Activated CD8-positive, alpha-beta memory T cell treated with anti-CD3 and anti-CD28 coated beads for 36 hours (primary cell): ENCODE results near the gene DIRAS3. TPM values are rescaled to one million over a fixed set of nuclear protein-coding genes. Genes with fewer than 3 reads are reported as not detected.
"Not testable (repeated sequence)": the region's sequence is repeated elsewhere in the genome, so short reads cannot be mapped to it uniquely, and the experiment has no call there.

Experiments used
- CTCF ChIA-PET: fragments of 350-600 bp; sonication (Branson Sonifier 250); formaldehyde crosslinking; loops from one replicate; lab custom pipeline; 2021; ENCODE audit warnings: antibody characterized with exemption; lab: Charles Lee
- POLR2A ChIA-PET: fragments of 350-600 bp; sonication (Branson Sonifier 250); formaldehyde crosslinking; loops from one replicate; lab custom pipeline; 2021; ENCODE audit warnings: antibody characterized with exemption; lab: Charles Lee
- total RNA-seq, 2 experiments: library from RNA; stranded (reverse); gene quantifications; one replicate each; pipeline ENCODE4 v1.2.3, GENCODE V29; 2021

Gene DIRAS3, protein sequence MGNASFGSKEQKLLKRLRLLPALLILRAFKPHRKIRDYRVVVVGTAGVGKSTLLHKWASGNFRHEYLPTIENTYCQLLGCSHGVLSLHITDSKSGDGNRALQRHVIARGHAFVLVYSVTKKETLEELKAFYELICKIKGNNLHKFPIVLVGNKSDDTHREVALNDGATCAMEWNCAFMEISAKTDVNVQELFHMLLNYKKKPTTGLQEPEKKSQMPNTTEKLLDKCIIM
- total RNA-seq = under 1 TPM; 0.44 to 0.51 TPM

DNA sequence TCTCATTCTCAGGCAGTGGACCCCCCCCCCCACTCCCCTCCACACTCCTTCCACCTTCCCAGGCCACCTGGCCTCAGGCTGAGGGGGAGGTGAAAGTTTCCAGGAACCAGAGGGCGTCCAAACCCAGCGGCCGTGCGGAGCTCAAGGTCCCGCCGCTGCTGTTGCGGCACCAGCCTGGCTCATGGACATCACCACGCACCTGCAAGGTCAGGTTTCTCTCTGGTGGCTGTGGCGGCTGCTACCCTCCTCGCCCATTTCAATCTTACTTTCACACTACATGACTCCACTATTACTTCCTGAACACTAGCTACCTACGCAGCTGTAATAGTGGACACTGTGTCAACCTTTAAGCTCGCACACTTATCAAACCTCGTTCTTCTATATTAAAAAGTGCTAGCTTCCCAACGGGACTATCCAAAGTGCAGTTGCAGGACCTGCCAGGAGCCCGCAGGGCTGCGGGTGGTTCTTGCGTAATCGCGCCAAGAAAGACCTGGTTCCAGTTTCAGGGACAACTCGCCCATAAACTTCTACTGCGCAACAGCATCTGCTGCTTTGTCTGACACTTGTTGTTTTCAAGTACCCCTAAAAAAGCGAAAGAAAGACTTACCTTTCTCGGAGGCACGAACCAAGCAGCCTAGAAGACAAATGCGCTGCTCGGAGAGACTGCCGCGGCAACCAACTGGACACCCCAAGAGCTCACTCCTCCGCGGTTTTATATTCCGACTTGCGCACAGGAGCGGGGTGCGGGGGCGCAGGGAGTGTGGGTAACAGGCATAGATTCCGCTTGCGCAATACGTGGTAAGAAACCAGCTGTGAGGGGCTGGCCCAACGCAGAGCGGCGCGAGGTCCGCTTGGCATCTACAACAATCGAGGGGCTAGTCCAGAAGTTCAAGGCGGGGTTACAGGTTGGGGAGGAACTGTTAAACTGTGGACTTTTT lies at the start of gene DIRAS3:
TSS of gene DIRAS3 (minus strand) at position 687 of the 938 bp plus-strand sequence. CDS start 3,330 bp downstream, outside the sequence.
- CTCF ChIA-PET = no interaction called here
- POLR2A ChIA-PET = no interaction called here

DNA sequence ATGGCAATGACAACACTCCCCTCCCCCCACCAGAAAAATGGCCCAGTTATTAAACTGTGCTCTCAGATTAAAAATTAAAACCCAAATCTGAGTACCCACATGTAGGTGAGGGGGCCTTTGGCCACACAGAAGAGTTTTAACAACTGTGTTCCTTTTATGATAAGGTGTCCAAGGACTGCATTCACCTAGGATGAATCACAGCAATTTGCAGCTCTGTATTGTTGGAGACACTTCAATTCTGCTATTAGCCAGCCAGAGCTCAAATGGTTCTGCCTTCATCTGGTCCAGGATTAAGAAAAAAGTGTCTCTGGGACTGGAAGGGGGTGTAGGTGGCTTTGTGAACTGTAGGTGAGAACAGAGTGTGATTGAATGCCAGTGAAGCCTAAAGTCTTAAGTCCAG lies 43.3 kb upstream of the DIRAS3 start:
- POLR2A ChIA-PET = no interaction called here
- CTCF ChIA-PET = no interaction called here

DNA sequence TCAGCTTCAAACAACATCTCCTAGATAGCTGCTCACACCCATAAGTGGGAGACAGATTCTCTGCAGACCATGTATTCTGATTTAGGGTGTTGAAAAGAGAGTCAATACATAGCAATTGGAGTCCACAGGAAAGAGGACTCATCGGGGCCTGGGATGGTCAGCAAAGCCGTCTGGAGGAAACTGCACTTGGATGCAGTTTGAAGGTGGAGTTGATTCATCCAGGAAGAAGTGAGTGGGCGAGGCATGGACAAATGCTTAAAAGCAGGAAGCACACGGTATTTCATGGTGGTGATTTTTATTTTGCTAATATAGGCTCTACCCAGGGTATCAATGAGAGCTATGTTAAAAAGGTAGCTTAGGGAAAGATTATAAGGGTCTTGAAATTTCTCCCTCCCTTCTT lies 36.8 kb upstream of the DIRAS3 start:
- ChIA-PET CTCF (no interaction called here), POLR2A (no interaction called here)

DNA sequence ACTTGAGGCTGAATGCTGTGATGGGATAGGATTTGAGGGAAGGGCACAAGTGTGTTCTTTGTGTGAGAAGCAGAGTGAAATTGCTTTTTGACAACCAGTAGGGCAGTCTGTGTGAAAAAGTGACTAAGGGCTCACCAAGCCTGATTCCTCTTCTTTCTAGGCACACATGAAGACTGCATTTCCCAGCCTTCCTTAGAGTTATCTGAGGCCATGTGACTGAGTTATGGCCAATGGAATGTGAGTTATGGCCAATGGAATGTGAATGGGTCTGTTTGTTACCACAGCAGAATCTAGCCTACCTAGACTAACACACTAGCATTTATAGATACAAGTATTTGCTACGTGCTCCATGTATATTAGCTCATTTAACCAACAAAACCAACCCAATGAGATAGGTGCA lies 35.3 kb upstream of the DIRAS3 start:
- CTCF ChIA-PET = no interaction called here
- POLR2A ChIA-PET = no interaction called here

DNA sequence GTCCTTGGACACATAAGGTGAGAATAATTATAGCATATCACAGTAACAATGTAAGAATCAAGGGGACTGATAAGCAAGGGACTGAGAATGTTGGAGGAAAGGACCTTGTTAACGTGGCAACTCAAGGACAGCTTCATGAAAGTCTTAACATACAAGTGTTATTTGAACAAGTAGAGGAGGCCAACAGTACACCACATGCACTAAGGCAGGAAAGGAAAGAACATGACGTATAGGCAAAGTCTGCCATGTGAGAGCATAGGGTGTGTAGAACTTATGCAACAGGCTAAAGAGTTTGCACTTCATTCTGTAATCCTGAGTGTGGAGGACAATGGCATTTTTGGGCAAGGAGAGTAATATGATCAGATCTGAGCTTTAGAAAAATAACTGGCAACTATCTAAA lies 33.3 kb upstream of the DIRAS3 start:
- POLR2A ChIA-PET = no interaction called here

DNA sequence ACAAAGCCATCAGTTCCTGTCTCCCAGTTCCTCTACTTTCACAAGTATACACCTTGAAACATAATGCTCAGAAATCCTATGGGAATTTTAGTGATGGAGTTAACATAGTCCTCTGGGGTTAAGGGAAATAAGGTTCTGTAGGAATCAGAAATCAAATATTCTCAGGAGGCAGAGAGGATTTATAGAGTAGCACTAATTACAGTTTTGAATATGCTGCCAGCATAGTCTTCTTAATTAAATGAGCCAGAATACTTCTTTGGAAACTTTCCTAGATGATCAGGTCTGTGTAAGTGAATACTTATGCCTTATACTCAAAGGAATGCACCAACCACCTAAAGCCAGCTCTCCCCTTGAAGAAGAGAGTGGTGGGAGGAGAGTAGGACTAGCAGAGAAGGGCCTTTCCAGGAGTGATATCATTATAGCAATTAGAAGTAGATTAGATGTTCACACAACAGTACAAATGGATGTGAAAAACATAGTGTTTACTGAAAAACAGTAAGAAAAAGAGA lies 31.4 kb upstream of the DIRAS3 start:
- CTCF ChIA-PET = no interaction called here
- POLR2A ChIA-PET = no interaction called here

More for the DNA sequence above, 33.3 kb upstream of the DIRAS3 start:
- CTCF ChIA-PET = no interaction called here

DNA sequence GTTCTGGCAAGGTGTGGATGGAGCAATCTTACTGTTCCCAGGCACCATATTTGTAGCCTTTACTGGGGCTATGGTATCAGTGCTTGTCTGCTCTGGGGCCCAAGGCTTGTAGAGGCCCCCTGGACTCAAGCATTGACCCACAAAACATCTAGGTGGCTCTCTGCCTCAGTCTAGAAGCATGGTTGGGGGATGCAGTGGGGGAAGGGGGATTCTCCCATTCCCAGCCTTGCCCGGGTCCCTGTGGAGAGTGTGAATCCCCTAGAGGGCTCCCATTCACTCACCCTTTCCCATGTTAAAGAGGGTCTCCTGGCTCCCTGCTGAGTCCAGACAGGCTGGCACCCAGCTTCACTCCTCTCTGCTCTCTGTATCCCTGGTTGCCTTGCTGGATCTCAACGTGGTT lies 28.2 kb upstream of the DIRAS3 start:
- POLR2A ChIA-PET = no interaction called here
- CTCF ChIA-PET = no interaction called here

DNA sequence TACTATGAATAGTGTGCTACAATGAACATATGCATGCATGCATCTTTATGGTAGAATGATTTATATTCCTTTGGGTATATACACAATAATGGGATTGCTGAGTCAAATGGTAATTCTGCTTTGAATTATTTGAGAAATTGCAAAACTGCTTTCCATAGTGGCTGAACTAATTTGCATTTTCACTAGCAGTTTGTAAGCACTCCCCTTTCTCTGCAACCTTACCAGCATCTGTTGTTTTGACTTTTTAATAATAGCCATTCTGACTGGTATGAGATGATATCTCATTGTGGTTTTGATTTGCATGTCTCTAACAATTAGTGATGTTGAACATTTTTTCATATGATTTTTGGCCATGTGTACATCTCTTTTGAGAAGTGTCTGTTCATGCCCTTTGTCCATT lies 24.0 kb upstream of the DIRAS3 start:
- ChIA-PET CTCF (no interaction called here), POLR2A (no interaction called here)

DNA sequence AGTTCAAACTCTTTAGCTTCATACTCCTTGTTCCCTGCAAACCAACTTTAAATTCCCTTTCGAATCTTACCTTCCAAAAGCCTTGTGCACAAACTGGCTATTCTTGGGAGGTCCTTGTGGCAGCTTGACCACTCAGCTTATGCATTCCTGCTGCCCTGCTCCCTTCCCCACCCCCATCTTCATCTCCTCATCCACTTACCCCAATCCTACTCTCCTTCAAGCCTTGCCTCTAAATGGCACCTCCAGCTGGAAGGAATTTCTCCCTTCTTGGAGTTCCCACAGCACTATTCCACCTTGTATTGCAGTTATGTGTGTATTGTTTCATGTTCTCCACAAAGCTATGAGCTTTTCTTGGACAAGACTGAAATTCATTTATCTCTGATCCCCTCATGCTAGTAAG lies 15.3 kb upstream of the DIRAS3 start:
- POLR2A ChIA-PET = no interaction called here
- CTCF ChIA-PET = no interaction called here

DNA sequence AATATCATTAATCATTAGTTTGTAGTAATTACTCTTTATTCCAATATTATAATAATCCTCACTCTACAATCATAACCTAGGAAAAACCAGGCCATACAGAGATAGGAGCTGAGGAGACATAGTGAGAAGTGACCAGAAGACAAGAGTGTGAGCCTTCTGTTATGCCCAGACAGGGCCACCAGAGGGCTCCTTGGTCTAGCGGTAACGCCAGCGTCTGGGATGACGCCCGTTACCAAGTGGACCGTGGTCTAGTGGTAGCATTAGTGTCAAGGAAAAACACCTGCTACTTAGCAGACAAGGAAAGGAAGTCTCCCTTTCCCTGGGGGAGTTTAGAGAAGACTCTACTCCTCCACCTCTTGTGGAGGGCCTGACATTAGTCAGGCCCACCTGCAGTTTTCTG lies 7.6 kb upstream of the DIRAS3 start:
- POLR2A ChIA-PET, CTCF ChIA-PET: not testable (repeated sequence)

DNA sequence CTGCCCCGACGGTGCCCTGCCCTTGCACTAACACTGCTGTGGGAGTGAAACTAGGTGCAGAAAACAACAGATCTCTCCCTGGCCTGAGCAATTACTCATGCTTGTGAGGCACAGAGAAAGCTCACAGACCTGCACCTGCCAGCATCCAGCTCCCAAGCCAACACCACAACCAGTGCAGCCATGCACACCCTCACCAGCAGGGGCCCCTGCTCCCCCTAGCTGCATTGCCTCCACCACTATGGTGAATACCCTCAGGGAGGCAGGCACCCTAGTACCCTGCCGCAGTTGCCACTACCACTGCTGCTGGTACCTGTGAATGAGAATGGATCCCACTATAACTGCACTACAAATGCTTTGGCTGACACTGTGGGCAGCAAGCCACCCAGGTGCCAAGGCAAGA lies 7.1 kb upstream of the DIRAS3 start:
- CTCF ChIA-PET = no interaction called here

DNA sequence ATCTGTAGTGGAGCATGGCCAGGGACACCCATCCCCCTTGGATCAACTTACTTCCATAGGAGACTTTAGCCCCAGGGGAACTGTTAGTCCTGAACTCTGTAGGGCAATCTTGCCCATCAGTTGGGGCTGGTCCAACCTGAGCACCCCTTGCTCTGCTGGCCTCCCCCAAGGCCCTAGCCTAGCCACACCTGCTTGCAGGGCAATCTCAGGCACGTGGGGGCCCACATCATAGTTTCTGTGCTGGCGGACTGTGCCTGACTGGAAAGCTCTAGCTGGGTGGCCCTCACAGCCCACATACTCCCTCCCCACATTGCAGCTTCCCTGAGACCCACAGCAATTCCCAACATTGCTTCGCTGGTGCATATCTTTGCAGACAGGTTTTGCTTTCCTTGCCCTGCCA lies 6.6 kb upstream of the DIRAS3 start:
- CTCF ChIA-PET = interaction anchor here (0.5 kb wide), 1 partner anchor 185 kb away, joined by 4 read pairs; no protein-coding TSS in a partner anchor
- POLR2A ChIA-PET = no interaction called here

More for the DNA sequence above, 7.1 kb upstream of the DIRAS3 start:
- POLR2A ChIA-PET = no interaction called here

DNA sequence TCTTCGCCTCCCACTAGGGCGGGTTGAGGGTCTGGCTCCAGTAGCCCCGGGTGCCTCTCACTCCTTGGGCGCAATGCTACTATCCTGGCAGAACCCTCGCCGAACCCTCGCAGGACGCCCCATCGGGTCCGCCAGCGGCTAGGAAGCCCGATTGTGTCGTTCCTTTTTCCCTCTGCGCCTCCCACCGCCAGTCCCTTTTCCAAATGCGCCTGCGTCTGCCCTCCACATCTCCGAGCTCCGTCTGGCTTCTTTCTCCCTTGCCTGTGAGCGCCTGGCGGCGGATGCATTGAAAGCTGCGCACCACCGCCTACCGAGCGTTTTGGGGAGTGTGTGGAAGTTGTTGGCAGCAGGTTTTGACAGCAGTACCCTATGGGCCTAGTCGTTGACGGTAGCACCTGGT lies 1.0 kb upstream of the DIRAS3 start:
- ChIA-PET CTCF (no interaction called here), POLR2A (no interaction called here)

DNA sequence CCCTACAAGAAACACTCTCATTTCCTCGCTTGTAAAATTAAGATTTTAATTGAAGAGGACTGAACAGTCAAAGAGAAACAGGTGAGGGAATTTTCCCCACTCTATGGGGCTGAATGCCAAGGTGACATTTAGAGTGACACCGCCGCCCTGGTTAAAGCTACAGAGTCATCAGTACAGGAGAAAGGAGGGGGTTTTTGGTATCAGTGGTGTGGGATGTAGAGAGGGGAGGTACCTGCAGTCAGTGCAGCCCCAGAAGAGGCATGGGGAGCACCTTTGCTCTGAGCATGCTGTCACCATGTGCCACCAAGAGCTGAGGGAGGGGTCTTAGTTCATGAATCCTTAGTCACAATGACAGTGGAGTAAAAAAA lies 2.8 kb downstream of the DIRAS3 start:
- POLR2A ChIA-PET = no interaction called here
- CTCF ChIA-PET = no interaction called here

DNA sequence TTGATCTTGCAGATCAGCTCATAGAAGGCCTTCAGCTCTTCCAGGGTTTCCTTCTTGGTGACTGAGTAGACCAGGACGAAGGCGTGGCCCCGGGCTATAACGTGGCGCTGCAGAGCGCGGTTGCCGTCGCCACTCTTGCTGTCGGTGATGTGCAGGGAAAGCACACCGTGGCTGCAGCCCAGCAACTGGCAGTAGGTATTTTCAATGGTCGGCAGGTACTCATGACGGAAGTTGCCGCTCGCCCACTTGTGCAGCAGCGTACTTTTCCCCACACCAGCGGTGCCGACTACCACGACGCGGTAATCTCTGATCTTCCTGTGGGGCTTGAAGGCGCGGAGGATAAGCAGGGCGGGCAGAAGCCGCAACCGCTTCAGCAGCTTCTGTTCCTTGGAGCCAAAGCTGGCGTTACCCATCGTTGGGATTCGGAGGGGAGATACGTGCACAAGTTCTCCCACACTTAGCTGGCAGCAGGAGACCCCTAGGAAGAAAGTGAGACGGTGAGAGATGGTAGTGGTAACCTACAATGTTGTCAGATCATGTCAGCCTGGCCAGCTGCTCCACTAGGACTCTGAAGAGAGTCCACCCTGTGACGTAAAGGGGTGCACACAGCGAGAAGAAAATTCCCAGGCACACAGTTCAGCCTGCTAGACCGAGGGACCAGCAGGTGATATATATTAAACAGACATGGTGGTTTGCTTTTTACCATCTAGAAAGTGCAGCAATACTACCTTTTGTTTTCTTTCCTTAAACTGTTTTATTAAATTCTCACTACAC lies 3.4 kb downstream of the DIRAS3 start:
- CTCF ChIA-PET = no interaction called here

DNA sequence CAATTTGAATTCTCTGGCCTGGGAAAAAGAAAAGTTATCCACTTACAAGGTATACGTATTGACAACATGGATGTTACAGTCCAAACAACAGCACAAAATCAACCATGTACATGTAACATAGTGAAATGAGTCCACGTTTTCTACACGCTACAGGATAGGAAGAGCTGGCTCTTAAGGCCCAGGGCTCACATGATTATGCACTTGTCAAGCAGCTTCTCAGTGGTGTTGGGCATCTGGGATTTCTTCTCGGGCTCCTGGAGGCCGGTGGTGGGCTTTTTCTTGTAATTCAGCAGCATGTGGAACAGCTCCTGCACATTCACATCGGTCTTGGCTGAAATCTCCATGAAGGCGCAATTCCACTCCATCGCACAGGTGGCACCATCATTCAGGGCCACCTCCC lies 4.0 kb downstream of the DIRAS3 start:
- ChIA-PET CTCF (no interaction called here), POLR2A (no interaction called here)

More for the DNA sequence above, 3.4 kb downstream of the DIRAS3 start:
- POLR2A ChIA-PET = no interaction called here

DNA sequence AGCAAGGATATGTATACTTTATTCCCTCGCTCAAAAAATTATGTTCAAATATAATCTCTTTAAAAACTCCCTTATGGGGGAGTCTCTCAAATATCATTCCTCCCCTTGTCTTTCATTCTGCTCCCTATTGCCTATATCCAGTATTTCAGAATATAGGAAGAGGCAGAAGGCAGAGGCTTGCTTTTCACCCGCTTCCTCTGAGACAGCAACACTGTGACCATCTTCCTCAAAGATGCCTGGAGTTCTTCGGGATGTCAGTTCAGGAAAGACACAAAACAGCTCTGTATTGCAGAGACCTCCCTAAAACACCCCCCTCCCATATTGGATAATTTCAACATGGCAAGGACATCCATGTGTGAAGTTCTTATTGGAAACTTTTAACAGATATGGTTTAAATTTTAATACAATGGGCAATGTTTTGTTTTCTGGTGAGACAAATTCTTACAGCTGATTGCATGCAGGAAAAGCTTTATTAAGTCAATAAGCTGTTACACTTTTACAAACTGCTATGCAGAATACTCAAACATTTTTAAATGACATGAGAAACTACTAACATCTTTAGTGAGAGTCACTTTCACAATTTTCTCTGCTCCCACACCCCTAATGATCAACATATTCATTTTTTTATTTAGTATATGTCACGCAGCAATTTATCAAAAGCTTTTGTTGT lies 4.8 kb downstream of the DIRAS3 start:
- POLR2A ChIA-PET = no interaction called here

DNA sequence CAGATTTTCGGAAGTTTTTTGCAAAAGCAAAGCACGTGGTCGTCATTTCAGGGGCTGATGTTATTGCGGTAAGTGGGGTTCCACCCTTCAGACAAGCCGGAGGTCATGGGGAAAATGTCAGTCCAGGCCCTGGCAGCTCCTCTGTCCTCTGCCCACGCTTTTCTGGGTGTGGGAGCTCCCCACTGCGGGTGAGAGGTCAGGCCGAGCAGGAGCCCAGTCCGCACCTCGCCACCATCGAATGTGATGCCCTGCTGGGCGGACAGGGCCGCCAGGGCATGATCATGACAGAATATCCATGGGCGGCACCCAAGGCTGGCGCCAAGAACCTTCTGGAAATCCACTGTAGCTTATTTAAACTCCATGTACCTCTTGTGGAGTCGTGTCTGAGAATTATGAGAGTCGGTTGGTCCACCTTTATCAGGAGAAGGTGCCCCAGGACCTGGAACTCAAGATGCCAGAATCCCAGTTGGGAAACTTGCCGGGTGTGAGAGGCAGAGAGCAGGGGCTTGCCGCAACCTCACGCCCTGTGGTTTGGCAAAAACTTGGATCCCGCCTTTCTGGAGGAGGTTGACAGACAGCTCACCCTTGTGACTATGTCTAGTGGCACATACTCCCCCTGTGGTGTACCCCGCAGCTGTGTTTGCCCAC lies 6.9 kb downstream of the DIRAS3 start:
- POLR2A ChIA-PET = no interaction called here
- CTCF ChIA-PET = no interaction called here

More for the DNA sequence above, 4.8 kb downstream of the DIRAS3 start:
- CTCF ChIA-PET = no interaction called here

DNA sequence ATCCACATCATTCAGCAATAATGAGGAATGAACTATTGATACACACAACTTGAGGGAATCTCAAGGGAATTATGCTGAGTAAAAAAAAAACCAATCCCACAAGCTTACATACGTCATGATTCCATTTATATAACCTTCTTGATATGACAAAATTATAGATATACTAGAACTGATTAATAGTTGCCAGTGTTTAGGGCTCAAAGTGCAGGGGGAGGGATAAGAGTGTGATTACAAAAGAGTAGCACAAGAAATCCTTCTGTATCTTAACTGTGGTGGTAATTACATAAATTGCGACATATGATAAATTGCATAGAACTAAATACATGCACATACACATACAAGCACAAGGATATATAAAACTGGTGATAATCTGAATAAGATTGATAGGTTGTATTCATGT lies 13.5 kb downstream of the DIRAS3 start:
- POLR2A ChIA-PET = no interaction called here
- CTCF ChIA-PET = no interaction called here
